ENCODE measurements around the gene BTBD2.

The BTBD2 gene

GRCh38 chr19:2015608-2015950 lies at the start of gene BTBD2:
BTBD2 (minus strand) TSS chr19:2015714; CDS start chr19:2015703, 11 bp downstream.
- peak; percentile 85 for DNase-seq

GRCh38 chr19:2064788-2065524 lies 49.4 kb upstream of the BTBD2 start:
- peak; percentile 32 for DNase-seq

GRCh38 chr19:2064395-2064787 lies 48.9 kb upstream of the BTBD2 start:
- no peak for DNase-seq

GRCh38 chr19:2063824-2064223 lies 48.3 kb upstream of the BTBD2 start:
- DNase-seq = no peak

- no peak for DNase-seq
Measured at GRCh38 chr19:2062770-2063169, 47.3 kb upstream of the BTBD2 start.

GRCh38 chr19:2062389-2062729 lies 46.8 kb upstream of the BTBD2 start:
- DNase-seq = no peak

- peak; percentile 99 for DNase-seq
Measured at GRCh38 chr19:2061495-2062388, 46.2 kb upstream of the BTBD2 start.

- peak; percentile 79 for DNase-seq
Measured at GRCh38 chr19:2060884-2061494, 45.5 kb upstream of the BTBD2 start.

- peak; percentile 60 for DNase-seq
Measured at GRCh38 chr19:2059422-2060201, 44.1 kb upstream of the BTBD2 start.

- no peak for DNase-seq
Measured at GRCh38 chr19:2058570-2059421, 43.3 kb upstream of the BTBD2 start.

GRCh38 chr19:2057484-2058469 lies 42.3 kb upstream of the BTBD2 start:
- DNase-seq = no peak

- DNase-seq = no peak
Measured at GRCh38 chr19:2056837-2057192, 41.3 kb upstream of the BTBD2 start.

- DNase-seq = no peak
Measured at GRCh38 chr19:2055931-2056836, 40.7 kb upstream of the BTBD2 start.

GRCh38 chr19:2054763-2055162 lies 39.2 kb upstream of the BTBD2 start:
- no peak for DNase-seq

- no peak for DNase-seq
Measured at GRCh38 chr19:2053601-2054389, 38.3 kb upstream of the BTBD2 start.

GRCh38 chr19:2051773-2052704 lies 36.5 kb upstream of the BTBD2 start:
- DNase-seq = no peak

- DNase-seq = peak; percentile 95
Measured at GRCh38 chr19:2050991-2051772, 35.7 kb upstream of the BTBD2 start, which contains the start of gene MKNK2. MKNK2 (minus strand) TSS chr19:2051244; CDS start chr19:2050851, 393 bp downstream.

All from midbrain (tissue), 1 donor.